Choroid plexus epithelial cell (primary cell): Measurements from ENCODE around the gene CDC42BPA.

Experiments
- DNase-seq: peaks from one replicate; pipeline ENCODE4 v3.0.0-alpha.2; 2010; ENCODE audit warnings: low read depth
- H3K4me3 ChIP-seq: 2 replicates; pipeline ENCODE4 v1.5.1; 2011; ENCODE audit warnings: low read depth, mild to moderate bottlenecking, control low read depth, low read length, moderate library complexity
- CTCF ChIP-seq: conservative IDR thresholded peaks from 2 replicates; pipeline ENCODE4 v1.5.1; 2011; ENCODE audit warnings: low read depth, mild to moderate bottlenecking, control low read depth, inconsistent platforms, low read length, moderate library complexity

CDC42BPA gene

GRCh38 chr1:227273557-227273956 is 44.7 kb downstream of the CDC42BPA start:
- peak; percentile 33 for DNase-seq
- no peak for TF ChIP-seq CTCF
- no peak overlapping the region for H3K4me3 ChIP-seq

GRCh38 chr1:227272428-227272827 is 45.9 kb downstream of the CDC42BPA start:
- TF ChIP-seq CTCF = no peak
- DNase-seq = no peak
- H3K4me3 ChIP-seq = no peak overlapping the region

- no peak for TF ChIP-seq CTCF
- DNase-seq = no peak
- H3K4me3 ChIP-seq = no peak overlapping the region
Measured at GRCh38 chr1:227270554-227270953, 47.7 kb downstream of the CDC42BPA start.

- H3K4me3 ChIP-seq = no peak overlapping the region
- no peak for TF ChIP-seq CTCF
- peak; percentile 43 for DNase-seq
Measured at GRCh38 chr1:227268943-227269342, 49.3 kb downstream of the CDC42BPA start.

- TF ChIP-seq CTCF = no peak
- no peak for DNase-seq
- H3K4me3 ChIP-seq = no peak overlapping the region
Measured at GRCh38 chr1:227265891-227266290, 52.4 kb downstream of the CDC42BPA start.

GRCh38 chr1:227263869-227264268 is 54.4 kb downstream of the CDC42BPA start:
- no peak overlapping the region for H3K4me3 ChIP-seq
- DNase-seq = no peak
- no peak for TF ChIP-seq CTCF

GRCh38 chr1:227261501-227261900 is 56.8 kb downstream of the CDC42BPA start:
- no peak for DNase-seq
- no peak for TF ChIP-seq CTCF
- no peak overlapping the region for H3K4me3 ChIP-seq
